ENCODE measurements around the gene ADAM29. TPM values are rescaled to one million over a fixed set of nuclear protein-coding genes. Genes with fewer than 3 reads are reported as not detected.

The ADAM29 gene
- total and polyA plus RNA-seq, 9 of the 15 experiments (the other 6 are each of a cell fraction or from before 2014, with no cell fraction given): not detected

DNA sequence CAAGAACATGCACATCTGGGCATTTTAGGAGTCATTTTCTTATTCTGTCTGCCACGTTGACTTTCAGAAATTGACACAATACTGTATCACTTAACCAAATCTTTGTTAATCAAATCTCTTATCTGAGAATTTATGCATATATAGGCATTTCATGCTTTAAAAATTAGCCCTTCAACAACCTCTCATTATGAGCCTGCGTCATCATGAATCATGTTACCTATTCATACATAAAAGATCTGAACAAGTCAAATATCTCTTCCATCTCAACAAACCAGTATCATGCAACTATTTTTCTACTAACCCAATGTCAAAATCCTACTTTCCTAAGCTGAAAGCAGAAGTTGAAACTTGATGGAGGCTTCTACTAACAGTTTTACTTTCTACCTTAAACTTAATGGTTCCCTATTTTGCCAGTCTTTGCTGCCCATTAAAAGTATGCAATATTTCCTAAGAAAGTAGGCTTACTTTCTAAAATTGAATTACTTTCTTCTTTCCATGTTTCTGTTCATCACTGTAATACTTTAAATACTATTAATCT lies 1.8 kb downstream of the ADAM29 start (continued):
- TF ChIP-seq JUN (IDR thresholded peaks at IDR 0.05; ENCODE audit: borderline replicate concordance, low read depth, low read length) (no peak), JUN (CRISPR knock-in tag; IDR thresholded peaks at IDR 0.05; ENCODE audit: borderline replicate concordance) (no peak), THRB (CRISPR knock-in tag; conservative IDR thresholded peaks at IDR 0.05) (no peak), RBM14 (IDR thresholded peaks at IDR 0.05; ENCODE audit: borderline replicate concordance, insufficient read depth, low read depth, low read length) (no peak), MYBL2 (IDR thresholded peaks at IDR 0.05; ENCODE audit: low read depth) (no peak), MYBL2 (CRISPR knock-in tag; IDR thresholded peaks at IDR 0.05; ENCODE audit: borderline replicate concordance) (no peak), SMARCA4 (IDR thresholded peaks at IDR 0.05) (no peak), TFAM (CRISPR knock-in tag; conservative IDR thresholded peaks at IDR 0.05) (no peak)

DNA sequence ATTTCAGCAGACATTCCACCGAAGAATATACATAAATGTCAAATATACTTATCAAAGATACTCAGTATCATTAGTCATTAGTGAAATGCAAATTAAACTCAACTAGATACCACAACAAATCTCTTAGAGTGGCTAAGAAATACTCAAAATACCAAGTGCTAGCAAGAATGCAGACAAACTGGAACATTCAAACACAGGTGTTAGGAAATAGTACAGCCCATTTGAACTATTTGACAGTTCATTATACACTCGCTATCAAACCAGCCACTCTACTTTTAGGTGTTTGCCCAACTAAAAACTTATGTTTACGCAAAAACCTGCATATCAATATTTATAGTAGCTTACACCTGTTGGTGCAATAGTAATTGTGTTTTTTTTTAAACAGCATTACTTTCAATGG lies 8.8 kb downstream of the ADAM29 start:
- in situ Hi-C loops (cut with MboI) (no loop called here), intact Hi-C loops (cut with micrococcal nuclease) (no loop called here)
- ChIA-PET POLR2A (no interaction called here), CTCF (ENCODE audit: low intra/inter-chr PET ratio) (no interaction called here)
- 5% methylated on average over 3 of the region's 3 CpGs for WGBS (ENCODE audit: insufficient coverage, low coverage, missing lambda C conversion rate)
- no peak overlapping the region for H3K9ac ChIP-seq (ENCODE audit: insufficient read depth in 1 of 2, low read depth in 2 of 2, low read length in 2 of 2)
- H3K4me3 ChIP-seq: no peak overlapping the region
- no peak for FAIRE-seq
- H3K36me3 ChIP-seq (ENCODE audit: control insufficient read depth, insufficient read depth, low read length): no peaks in the 10 kb centered on the region
- no peaks in the 10 kb centered on the region for H4K20me1 ChIP-seq (replicated peaks; ENCODE audit: control insufficient read depth, insufficient read depth, low read length)
- H3K4me2 ChIP-seq (ENCODE audit: insufficient read depth, low read length): no peak overlapping the region
- no peaks in the 10 kb centered on the region for H3K9me3 ChIP-seq (replicated peaks; ENCODE audit: control insufficient read depth, insufficient read depth, low read depth, low read length)
- DNase-seq (ENCODE audit: extremely low read depth in 1 of 4, low spot score in 3 of 4): no peak
- no peaks in the 10 kb centered on the region for H3K9me1 ChIP-seq (ENCODE audit: control insufficient read depth, insufficient read depth, low read length)
- no peak for ATAC-seq
- no TSS peak for BruUV-seq (replicated peaks)
- H3K4me1 ChIP-seq (replicated peaks in 1 of 2; ENCODE audit: control insufficient read depth in 2 of 2, insufficient read depth in 2 of 2, low read length in 2 of 2): no peaks in the 10 kb centered on the region
- H3K79me2 ChIP-seq (ENCODE audit: control insufficient read depth, insufficient read depth, low read length): no peaks in the 10 kb centered on the region
- no peaks in the 10 kb centered on the region for H3K27me3 ChIP-seq (ENCODE audit: control insufficient read depth in 2 of 2, insufficient read depth in 2 of 2, low read length in 2 of 2)
- H3K27ac ChIP-seq (ENCODE audit: extremely low read depth, low read depth, low read length): no peak overlapping the region
- no peak overlapping the region for H2AFZ ChIP-seq (ENCODE audit: low read depth, low read length)
- TF ChIP-seq MAFF (IDR thresholded peaks at IDR 0.05; ENCODE audit: low read length) (no peak), LARP7 (IDR thresholded peaks at IDR 0.05) (no peak), CTCF (IDR thresholded peaks at IDR 0.05 in 2 of 3, conservative IDR thresholded peaks at IDR 0.05 in 1 of 3; ENCODE audit: insufficient read depth in 2 of 3, low read depth in 1 of 3, low read length in 3 of 3) (no peak), ZNF668 (CRISPR knock-in tag; IDR thresholded peaks at IDR 0.05) (no peak), SUPT5H (IDR thresholded peaks at IDR 0.05) (no peak), ZFX (CRISPR knock-in tag; IDR thresholded peaks at IDR 0.05) (no peak), OTX1 (CRISPR knock-in tag; IDR thresholded peaks at IDR 0.05) (no peak)
- TF ChIP-seq, protein P1, sequence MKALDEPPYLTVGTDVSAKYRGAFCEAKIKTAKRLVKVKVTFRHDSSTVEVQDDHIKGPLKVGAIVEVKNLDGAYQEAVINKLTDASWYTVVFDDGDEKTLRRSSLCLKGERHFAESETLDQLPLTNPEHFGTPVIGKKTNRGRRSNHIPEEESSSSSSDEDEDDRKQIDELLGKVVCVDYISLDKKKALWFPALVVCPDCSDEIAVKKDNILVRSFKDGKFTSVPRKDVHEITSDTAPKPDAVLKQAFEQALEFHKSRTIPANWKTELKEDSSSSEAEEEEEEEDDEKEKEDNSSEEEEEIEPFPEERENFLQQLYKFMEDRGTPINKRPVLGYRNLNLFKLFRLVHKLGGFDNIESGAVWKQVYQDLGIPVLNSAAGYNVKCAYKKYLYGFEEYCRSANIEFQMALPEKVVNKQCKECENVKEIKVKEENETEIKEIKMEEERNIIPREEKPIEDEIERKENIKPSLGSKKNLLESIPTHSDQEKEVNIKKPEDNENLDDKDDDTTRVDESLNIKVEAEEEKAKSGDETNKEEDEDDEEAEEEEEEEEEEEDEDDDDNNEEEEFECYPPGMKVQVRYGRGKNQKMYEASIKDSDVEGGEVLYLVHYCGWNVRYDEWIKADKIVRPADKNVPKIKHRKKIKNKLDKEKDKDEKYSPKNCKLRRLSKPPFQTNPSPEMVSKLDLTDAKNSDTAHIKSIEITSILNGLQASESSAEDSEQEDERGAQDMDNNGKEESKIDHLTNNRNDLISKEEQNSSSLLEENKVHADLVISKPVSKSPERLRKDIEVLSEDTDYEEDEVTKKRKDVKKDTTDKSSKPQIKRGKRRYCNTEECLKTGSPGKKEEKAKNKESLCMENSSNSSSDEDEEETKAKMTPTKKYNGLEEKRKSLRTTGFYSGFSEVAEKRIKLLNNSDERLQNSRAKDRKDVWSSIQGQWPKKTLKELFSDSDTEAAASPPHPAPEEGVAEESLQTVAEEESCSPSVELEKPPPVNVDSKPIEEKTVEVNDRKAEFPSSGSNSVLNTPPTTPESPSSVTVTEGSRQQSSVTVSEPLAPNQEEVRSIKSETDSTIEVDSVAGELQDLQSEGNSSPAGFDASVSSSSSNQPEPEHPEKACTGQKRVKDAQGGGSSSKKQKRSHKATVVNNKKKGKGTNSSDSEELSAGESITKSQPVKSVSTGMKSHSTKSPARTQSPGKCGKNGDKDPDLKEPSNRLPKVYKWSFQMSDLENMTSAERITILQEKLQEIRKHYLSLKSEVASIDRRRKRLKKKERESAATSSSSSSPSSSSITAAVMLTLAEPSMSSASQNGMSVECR (CRISPR knock-in tag; IDR thresholded peaks at IDR 0.05): no peak
